ENCODE results near the gene ZNF44.

ZNF44 gene

DNA sequence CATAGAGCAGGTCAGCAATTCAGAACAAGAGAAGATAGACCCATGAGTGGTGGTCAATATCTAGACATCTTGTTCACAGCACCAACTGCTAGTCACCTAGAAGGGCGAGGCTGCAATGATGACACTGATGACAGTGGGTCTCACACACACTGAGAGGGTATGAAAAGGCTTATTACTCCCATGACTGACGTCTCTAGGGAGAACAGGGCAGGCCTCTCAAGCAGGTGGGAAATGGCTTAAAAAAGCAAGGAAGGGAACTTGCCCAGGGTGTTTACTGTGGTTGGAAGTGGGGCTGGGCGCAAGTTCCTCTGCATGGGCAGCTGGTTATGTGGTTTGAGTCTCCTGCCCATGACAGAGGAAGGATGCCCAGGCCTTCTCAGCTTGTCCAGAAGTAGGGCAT lies 33.8 kb downstream of the ZNF44 start:
- no peak for ATAC-seq

GRCh38 chr19:12260236-12260635 lies 34.4 kb downstream of the ZNF44 start:
- no peak for ATAC-seq

GRCh38 chr19:12255372-12255771 lies 39.3 kb downstream of the ZNF44 start:
- peak; percentile 63 to 78 for ATAC-seq

GRCh38 chr19:12247644-12248222 lies 47.0 kb downstream of the ZNF44 start:
- no peak for ATAC-seq

DNA sequence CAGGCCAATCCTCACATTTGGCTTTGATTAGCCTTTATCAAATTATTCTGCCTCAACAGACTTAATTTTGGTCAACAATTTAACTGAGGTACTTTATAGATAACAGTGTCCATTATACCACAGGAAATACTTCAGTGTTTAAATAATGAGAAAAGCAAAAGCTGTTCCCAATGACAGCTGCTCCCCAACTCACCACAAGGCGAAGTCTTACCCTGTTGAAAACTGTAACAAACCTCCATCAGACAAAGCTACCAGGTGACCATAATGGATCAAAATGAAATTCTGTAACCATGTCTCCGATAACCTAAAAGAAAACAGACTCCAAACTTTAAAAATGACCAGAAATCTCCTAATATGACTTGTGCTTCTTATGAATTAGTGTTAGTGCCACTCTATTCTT lies 50.3 kb downstream of the ZNF44 start:
- no peak for ATAC-seq

DNA sequence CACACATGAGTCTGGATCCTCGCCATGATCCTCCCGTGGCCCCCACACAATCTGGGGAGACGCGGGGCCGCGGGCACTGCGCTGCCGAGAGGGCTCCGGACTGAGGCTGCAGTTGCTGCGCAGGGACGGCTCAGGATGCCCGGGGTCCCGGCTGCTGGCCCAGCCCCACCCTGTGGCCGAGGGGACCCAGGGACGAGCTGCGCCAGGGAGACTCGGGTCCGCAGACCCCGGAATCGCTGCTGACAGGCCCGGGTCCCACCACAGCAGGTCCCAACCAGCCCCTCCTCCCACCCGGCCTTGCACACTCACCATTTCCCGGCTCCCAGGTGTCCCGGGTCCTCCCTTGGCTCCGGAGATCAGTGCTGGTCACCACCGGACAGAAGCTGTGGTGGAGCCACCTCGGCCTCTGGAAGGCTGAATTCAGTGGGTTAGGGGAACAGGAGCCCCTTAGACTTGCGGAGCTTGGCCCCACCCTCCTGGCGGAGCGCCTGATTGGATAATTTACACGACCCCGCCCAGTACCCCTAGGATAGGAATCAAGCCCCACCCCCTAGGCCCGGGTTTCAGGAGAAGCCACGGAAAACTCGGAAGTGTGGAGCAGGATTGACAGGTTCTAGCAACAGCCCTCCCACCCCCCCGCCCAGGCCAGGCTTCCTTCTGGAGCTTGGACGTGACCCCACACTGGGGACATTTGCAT lies 57.4 kb downstream of the ZNF44 start:
- no peak for ATAC-seq

DNA sequence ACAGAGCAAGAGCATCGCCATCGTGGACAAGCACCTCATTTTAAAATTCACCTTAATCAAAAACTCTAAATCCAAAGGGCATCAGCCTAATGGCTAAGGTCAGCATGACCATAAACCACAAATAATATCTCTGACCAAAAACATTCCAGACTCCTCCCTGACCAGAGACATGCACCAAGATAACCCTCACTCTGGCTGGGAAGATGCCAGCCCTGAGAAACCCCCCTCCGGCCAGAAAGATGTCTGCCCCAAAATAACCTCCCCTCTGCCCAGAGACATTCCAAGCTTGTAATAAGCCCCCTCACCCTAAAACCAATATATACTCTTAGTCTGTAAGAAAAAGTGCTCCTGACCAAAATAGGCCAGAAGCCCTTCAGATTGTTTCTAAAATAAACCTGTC lies 61.7 kb downstream of the ZNF44 start:
- ATAC-seq = no peak

DNA sequence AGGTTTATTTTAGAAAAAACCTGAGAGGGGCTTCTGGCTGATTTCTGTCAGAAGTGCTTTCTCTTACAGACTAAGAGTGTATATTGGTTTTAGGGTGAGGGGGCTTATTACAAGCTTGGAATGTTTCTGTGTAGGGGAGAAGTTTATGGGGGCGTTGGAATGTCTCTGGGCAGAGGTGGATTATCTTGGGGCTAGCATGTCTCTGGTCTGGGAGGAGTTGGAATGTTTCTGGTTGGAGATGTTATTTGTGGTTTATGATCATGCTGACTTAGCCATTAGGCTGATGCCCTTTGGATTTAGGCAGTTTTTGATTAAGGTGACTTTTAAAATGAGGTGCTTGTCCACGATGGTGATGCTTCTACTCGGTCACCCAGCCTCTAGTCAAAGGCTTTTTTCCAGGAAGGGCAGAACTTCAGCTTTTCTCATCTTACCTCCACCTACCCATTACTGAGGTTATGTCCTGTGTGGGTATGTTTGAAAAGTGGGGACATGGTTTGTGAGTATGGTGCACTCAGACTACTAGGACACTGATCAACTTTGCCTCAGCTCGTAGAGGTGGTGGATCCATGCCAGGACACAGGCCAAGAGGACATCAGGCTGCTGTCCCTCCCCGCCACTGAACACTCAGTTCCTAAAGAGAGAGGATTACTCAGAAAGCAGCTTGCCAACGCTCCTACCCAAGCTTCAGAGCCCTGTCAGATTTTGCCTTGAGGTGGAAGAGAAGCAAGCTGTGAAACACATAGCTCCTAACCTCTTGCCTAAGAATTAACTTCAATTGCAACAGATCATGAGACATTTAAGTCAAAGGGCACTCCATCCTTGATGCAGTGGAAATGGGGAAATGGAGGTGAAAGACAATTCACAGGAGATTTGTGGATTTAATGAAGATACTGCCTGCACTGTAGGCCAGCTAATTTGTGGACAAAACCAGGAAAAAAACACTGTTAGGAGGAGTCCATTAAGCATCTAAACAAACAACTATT lies 63.6 kb downstream of the ZNF44 start:
- ATAC-seq = no peak

DNA sequence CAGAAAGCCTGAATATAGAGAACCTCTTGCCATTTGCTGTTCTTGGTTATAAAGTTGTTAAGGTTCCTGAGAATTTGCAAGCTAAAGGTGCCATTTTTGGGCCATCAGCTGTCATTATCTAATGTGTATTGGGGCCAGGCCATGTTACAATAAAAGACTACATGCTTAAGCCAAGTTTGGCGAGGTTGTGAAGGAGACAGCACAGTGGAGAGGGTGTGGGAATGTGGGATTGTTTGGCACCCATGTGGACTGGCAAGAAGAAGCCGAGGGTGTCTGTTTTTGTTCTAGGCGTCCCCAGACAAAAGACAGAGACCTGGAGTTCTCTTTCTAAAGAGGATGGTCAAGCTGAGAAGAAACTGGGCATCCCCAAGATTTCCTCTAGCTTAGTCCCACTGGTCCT lies 64.7 kb downstream of the ZNF44 start:
- ATAC-seq = no peak

GRCh38 chr19:12224676-12225075 lies 70.0 kb downstream of the ZNF44 start:
- ATAC-seq = no peak

- no peak for ATAC-seq
Observed at GRCh38 chr19:12222980-12223630, 71.6 kb downstream of the ZNF44 start.
